Suprapubic skin (tissue), 4 donors: ENCODE measurements around the gene IL11RA.

Experiments
- EP300 ChIP-seq: sonication (generic); formaldehyde crosslinking; IDR thresholded peaks from one replicate; pipeline ENCODE4 v1.6.1; 2017; ENCODE audit warnings: antibody characterized with exemption
- POLR2A ChIP-seq, 2 donors: fragments of 450-650 bp; IDR thresholded peaks; one replicate each; pipeline ENCODE4 v1.6.1; 2017; ENCODE audit warnings: antibody characterized with exemption in 2 of 2, mild to moderate bottlenecking in 2 of 2, moderate library complexity in 2 of 2
- POLR2AphosphoS5 ChIP-seq, 3 donors: sonication (generic); formaldehyde crosslinking; IDR thresholded peaks; one replicate each; pipeline ENCODE4 v1.6.1; 2017; ENCODE audit warnings: antibody characterized with exemption in 3 of 3
- TF ChIP-seq, protein P1 (sequence below), 2 donors: fragments of 200-600 bp in 1 of 2; fragments of 450-650 bp in 1 of 2; sonication (generic) in 1 of 2; IDR thresholded peaks; one replicate each; pipeline ENCODE4 v1.5.1; 2016 to 2019; ENCODE audit warnings: antibody characterized with exemption in 2 of 2, mild to moderate bottlenecking in 1 of 2, moderate library complexity in 1 of 2

GRCh38 chr9:34629491-34629808 is 22.5 kb upstream of the IL11RA start:
- TF ChIP-seq, protein P1, sequence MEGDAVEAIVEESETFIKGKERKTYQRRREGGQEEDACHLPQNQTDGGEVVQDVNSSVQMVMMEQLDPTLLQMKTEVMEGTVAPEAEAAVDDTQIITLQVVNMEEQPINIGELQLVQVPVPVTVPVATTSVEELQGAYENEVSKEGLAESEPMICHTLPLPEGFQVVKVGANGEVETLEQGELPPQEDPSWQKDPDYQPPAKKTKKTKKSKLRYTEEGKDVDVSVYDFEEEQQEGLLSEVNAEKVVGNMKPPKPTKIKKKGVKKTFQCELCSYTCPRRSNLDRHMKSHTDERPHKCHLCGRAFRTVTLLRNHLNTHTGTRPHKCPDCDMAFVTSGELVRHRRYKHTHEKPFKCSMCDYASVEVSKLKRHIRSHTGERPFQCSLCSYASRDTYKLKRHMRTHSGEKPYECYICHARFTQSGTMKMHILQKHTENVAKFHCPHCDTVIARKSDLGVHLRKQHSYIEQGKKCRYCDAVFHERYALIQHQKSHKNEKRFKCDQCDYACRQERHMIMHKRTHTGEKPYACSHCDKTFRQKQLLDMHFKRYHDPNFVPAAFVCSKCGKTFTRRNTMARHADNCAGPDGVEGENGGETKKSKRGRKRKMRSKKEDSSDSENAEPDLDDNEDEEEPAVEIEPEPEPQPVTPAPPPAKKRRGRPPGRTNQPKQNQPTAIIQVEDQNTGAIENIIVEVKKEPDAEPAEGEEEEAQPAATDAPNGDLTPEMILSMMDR (IDR thresholded peaks at IDR 0.05), result no peak
- TF ChIP-seq POLR2AphosphoS5 (IDR thresholded peaks at IDR 0.05), result no peak
- TF ChIP-seq POLR2A (IDR thresholded peaks at IDR 0.05), result no peak
- TF ChIP-seq EP300, result no peak
